Gastroesophageal sphincter (tissue), 4 donors: ENCODE results near the gene SYTL3. TPM values are rescaled to one million over a fixed set of nuclear protein-coding genes. Genes with fewer than 3 reads are reported as not detected.

Experiments
- ATAC-seq: fragments of 150-250 bp; one replicate; pipeline ENCODE4 v1.9.1; 2016; ENCODE audit warnings: mild to moderate bottlenecking, moderate library complexity
- H3K27ac ChIP-seq, 4 donors: fragments of 200-600 bp; sonication (generic) in 3 of 4; 1 replicate in 3 of 4; 2 replicates in 1 of 4; pipeline ENCODE4 v1.5.1; 2016 to 2019
- H3K27me3 ChIP-seq: fragments of 200-600 bp; sonication (generic); one replicate; pipeline ENCODE4 v1.5.1; 2019
- H3K36me3 ChIP-seq, 2 donors: fragments of 200-600 bp; sonication (generic); one replicate each; pipeline ENCODE4 v1.5.1; 2019; ENCODE audit warnings: control low read depth in 1 of 2
- H3K4me1 ChIP-seq, 3 donors: fragments of 200-600 bp; sonication (generic); 1 replicate in 2 of 3; 2 replicates in 1 of 3; pipeline ENCODE4 v1.5.1; 2016 to 2019; ENCODE audit warnings: control low read depth in 2 of 3
- H3K4me3 ChIP-seq, 2 donors: fragments of 200-600 bp; sonication (generic); one replicate each; pipeline ENCODE4 v1.5.1; 2019; ENCODE audit warnings: mild to moderate bottlenecking in 1 of 2, moderate library complexity in 1 of 2
- H3K9me3 ChIP-seq, 3 donors: fragments of 200-600 bp; sonication (generic); one replicate each; pipeline ENCODE4 v1.5.1; 2017 to 2019; ENCODE audit warnings: control low read depth in 2 of 3
- CTCF ChIP-seq, 4 experiments: fragments of 200-600 bp in 2 of 4; fragments of 450-650 bp in 2 of 4; sonication (generic) in 1 of 4; IDR thresholded peaks; one replicate each; pipeline ENCODE4 v1.5.1; 2017 to 2019; ENCODE audit warnings: antibody characterized with exemption in 4 of 4, mild to moderate bottlenecking in 2 of 4, moderate library complexity in 2 of 4
- EP300 ChIP-seq: sonication (generic); formaldehyde crosslinking; IDR thresholded peaks from one replicate; pipeline ENCODE4 v1.6.1; 2017; ENCODE audit warnings: antibody characterized with exemption, mild to moderate bottlenecking
- POLR2A ChIP-seq, 2 donors: fragments of 450-650 bp; IDR thresholded peaks; one replicate each; pipeline ENCODE4 v1.6.1; 2017; ENCODE audit warnings: antibody characterized with exemption in 2 of 2, mild to moderate bottlenecking in 2 of 2, moderate library complexity in 1 of 2
- POLR2AphosphoS5 ChIP-seq: sonication (generic); formaldehyde crosslinking; IDR thresholded peaks from one replicate; pipeline ENCODE4 v1.6.1; 2017; ENCODE audit warnings: antibody characterized with exemption
- WGBS, 2 donors: methylation state at CpG; one replicate each; pipeline ENCODE4 v1.1.5; 2018; ENCODE audit warnings: low coverage in 1 of 2; 5-methylcytosine and 5-hydroxymethylcytosine counted together
- total RNA-seq, 4 donors: library from RNA; depleted of rRNA; stranded (reverse); fragments of >200 nt; gene quantifications; one replicate each; pipeline ENCODE4 v1.1.0, GENCODE V29; 2016

SYTL3 gene
- total RNA-seq, 4 donors from 2014 or later = 1.9 to 5.9 (median 4.5) TPM

GRCh38 chr6:158606935-158607334 lies 42.9 kb upstream of the SYTL3 start:
- TF ChIP-seq CTCF (IDR thresholded peaks at IDR 0.05) (no peak), POLR2A (IDR thresholded peaks at IDR 0.05) (no peak), POLR2AphosphoS5 (no peak), EP300 (no peak)
- Histone ChIP-seq H3K27me3 (no peaks in the 10 kb centered on the region), H3K27ac (no peak overlapping the region), H3K9me3 (no peaks in the 10 kb centered on the region), H3K4me1 (no peaks in the 10 kb centered on the region), H3K4me3 (no peak overlapping the region), H3K36me3 (peaks cover 0 to 74% of the 10 kb centered on the region in 2 donors)
- ATAC-seq = no peak
- WGBS, 2 donors = 92 to 95% methylated on average over 4 to 6 of the region's 7 CpGs

- Histone ChIP-seq H3K36me3 (peaks cover 0 to 79% of the 10 kb centered on the region in 2 donors), H3K4me3 (no peak overlapping the region), H3K27me3 (no peaks in the 10 kb centered on the region), H3K9me3 (no peaks in the 10 kb centered on the region), H3K27ac (no peak overlapping the region), H3K4me1 (no peaks in the 10 kb centered on the region)
- WGBS, 2 donors = 60 to 100% methylated on average over 1 to 2 of the region's 14 CpGs
- no peak for ATAC-seq
- TF ChIP-seq EP300 = no peak
Observed at GRCh38 chr6:158607411-158608170, 42.3 kb upstream of the SYTL3 start.

- Histone ChIP-seq H3K27ac (no peak overlapping the region), H3K9me3 (no peaks in the 10 kb centered on the region), H3K27me3 (no peaks in the 10 kb centered on the region), H3K4me3 (no peak overlapping the region), H3K4me1 (no peaks in the 10 kb centered on the region), H3K36me3 (peaks cover 0 to 86% of the 10 kb centered on the region in 2 donors)
- TF ChIP-seq EP300 (no peak), POLR2AphosphoS5 (no peak), CTCF (IDR thresholded peaks at IDR 0.05) (no peak)
- ATAC-seq = no peak
- WGBS, 2 donors = 60 to 69% methylated on average over 1 of the region's 12 CpGs
Observed at GRCh38 chr6:158608221-158608620, 41.6 kb upstream of the SYTL3 start.

- 90 to 95% methylated on average over 2 to 5 of the region's 13 CpGs for WGBS, 2 donors
- TF ChIP-seq POLR2A (IDR thresholded peaks at IDR 0.05) (no peak), CTCF (IDR thresholded peaks at IDR 0.05) (no peak), POLR2AphosphoS5 (no peak), EP300 (no peak)
- no peak for ATAC-seq
Observed at GRCh38 chr6:158609455-158610155, 40.2 kb upstream of the SYTL3 start.

GRCh38 chr6:158610319-158610968 lies 39.4 kb upstream of the SYTL3 start:
- TF ChIP-seq POLR2A (IDR thresholded peaks at IDR 0.05) = no peak
- no peak for TF ChIP-seq POLR2AphosphoS5
- no peak for TF ChIP-seq CTCF (IDR thresholded peaks at IDR 0.05)
- no peak for TF ChIP-seq EP300
- WGBS, 2 donors = 70 to 88% methylated on average over 3 of the region's 9 CpGs
- ATAC-seq = no peak
- H3K27ac ChIP-seq = no peak overlapping the region
- H3K36me3 ChIP-seq = peaks cover 0 to 92% of the 10 kb centered on the region in 2 donors
- no peaks in the 10 kb centered on the region for H3K27me3 ChIP-seq
- no peaks in the 10 kb centered on the region for H3K4me1 ChIP-seq
- no peaks in the 10 kb centered on the region for H3K9me3 ChIP-seq
- H3K4me3 ChIP-seq = no peak overlapping the region

More at GRCh38 chr6:158609455-158610155, 40.2 kb upstream of the SYTL3 start:
- H3K4me3 ChIP-seq = no peak overlapping the region
- no peaks in the 10 kb centered on the region for H3K27me3 ChIP-seq
- H3K36me3 ChIP-seq = peaks cover 0 to 89% of the 10 kb centered on the region in 2 donors
- H3K9me3 ChIP-seq = no peaks in the 10 kb centered on the region
- no peak overlapping the region for H3K27ac ChIP-seq
- no peaks in the 10 kb centered on the region for H3K4me1 ChIP-seq
